SIG-M5 treated with dmso at 0.1 percent for 504 hours (cell line): Measurements from ENCODE around the gene RAD1.

Source experiments
- DNase-seq: peaks from one replicate; lab custom pipeline; 2025; ENCODE audit not compliant: unreplicated experiment; lab: John Stamatoyannopoulos, UW

RAD1 gene

DNA sequence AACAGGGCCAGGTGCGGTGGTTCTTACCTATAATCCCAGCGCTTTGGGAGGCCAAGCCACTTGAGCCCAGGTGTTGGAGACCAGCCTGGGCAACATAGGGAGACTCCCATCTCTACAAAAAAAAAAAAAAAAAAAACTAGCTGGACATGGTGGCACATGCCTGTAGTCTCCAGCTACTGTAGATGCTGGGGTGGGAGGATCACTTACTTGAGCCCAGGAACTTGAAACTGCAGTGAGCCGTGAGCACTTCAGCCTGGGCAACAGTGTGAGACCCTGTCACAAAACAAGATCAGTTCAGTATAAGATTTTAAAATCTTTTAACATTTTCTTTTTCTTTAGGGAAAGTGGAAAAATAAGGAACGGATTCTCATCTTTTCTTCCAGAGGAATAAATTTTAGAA is 2.7 kb upstream of the RAD1 start:
- peak; percentile 13 for DNase-seq

DNA sequence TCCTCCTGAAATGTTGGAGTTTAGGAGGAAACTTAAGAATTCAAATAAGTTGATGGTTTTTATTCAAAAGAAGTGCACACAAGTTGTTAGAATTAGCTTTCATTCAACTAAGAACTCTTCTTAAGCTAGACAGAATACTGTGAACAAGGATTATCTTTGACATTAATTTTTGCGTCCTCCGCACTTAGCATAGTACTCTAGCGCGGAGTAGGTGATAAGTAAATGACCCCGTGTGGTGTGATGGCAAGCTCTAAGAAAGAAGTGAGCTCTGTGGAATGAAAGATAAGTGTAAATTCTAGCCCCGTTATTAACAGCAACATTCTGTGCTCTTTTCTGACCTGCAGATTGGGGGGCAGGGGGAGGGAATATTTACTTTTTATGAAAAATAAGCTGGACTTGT is 1.2 kb upstream of the RAD1 start:
- peak; percentile 29 for DNase-seq

GRCh38 chr5:34915856-34916192 is 520 bp upstream of the RAD1 start:
- no peak for DNase-seq

DNA sequence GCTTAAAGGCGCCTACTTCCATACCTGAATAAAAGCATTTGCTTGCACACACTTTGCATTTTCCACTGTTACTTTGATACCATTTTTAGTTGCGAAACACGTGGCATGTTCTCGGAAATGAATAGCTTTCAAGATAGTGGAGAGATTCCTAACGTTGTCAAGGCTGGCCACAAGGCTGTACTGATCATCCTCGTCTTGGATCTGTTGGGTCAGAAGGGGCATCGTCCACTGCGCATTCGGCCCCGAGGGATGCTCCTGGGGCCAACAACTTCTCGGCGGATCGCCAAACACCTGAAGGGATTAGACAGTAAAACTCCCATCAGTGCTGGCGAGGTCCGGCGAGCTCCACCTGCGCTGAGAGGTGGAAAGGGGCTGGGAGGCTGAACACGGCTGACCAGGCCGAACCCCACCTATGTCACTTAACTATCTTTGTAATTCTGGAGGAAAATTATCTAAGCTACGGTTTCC is 599 bp downstream of the RAD1 start:
- DNase-seq: peak; percentile 30

DNA sequence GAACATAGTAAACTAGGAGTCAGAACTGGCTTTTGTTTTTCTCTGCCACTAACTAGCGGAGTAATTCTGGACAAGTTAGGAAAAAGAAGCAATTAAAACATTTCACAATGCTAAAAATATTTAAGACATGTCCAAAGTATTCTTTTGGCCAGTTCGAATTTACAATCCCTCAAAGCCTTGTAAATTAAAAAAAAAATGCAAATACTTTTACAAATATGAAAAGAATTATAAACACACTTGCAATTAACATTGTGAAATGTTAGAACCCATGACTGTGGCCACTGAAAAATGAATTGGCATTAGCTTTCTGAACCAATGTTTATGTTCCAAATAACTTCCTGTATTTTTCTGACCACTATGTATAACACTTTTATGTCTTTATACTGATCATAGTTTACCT is 2.2 kb downstream of the RAD1 start:
- no peak for DNase-seq

- DNase-seq: peak; percentile 15
Measured at GRCh38 chr5:34905564-34905963, 9.7 kb downstream of the RAD1 start.

DNA sequence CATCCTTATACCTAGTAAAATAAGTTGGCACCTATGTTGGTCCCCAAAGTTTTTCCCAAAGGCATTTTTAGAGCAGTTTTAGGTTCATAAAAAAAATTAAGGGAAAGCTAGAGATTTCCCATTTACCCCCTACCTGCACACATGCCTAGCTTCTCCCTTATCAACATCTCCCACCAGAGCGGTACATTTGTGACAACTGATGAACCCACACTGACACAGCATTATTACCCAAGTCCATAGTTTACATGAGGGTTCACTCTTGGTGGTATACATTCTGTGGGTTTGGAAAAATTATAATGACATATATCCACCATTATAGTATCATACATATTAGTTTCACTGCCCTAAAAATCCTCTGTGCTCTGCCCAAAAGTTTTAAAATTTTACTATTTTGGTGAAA is 12.0 kb downstream of the RAD1 start:
- no peak for DNase-seq

DNA sequence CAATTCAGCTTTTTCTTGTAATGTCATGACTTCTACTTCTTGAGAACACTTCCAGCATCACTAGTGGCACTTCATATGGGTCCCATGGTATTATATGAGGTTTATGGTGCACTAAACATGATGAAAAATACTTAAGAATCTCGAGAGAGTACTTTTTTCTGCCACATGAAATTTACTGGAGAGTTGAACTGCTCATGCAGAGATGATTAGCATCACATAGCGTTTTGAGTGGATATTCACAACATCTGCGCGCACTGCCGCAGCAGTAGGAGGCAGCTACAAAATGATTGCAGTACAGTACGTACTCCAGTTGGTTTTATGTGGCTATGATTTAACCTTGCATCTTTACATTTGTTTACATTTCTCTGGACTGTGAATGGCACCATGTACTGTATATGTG is 14.7 kb downstream of the RAD1 start:
- DNase-seq: no peak

GRCh38 chr5:34899066-34899465 is 16.2 kb downstream of the RAD1 start:
- DNase-seq: no peak

DNA sequence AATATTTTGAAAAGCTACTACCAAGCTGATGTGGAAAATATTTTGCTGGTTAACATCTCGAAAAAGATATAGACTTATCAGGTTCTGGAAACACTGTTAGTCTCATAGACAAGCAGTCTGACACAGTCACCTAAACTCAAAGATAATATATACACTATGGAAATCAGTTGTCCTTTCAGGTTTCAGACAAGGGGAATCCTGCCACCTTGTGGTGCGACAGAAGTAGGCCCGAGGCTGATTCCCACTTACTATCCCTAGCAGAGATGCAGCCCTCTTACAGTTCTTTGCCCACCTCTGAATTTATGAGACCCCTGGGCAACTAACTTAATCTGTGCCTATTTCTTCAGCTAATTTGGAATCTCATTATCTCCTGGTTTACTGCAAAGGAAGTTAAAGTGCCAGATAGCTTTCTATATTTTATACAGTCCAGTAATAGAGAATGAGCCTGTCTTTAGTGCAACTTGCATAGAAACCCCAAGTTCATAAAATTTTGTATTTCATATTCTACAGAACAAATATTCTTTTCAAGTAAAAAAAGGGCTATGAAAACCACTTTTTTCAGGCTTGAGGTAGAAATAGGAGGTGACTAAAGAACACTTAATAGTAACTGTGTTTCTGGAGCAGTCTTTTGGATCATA is 16.9 kb downstream of the RAD1 start:
- peak; percentile 69 for DNase-seq

GRCh38 chr5:34897646-34898045 is 17.7 kb downstream of the RAD1 start:
- no peak for DNase-seq

- no peak for DNase-seq
Measured at GRCh38 chr5:34895641-34896419, 19.5 kb downstream of the RAD1 start.

- no peak for DNase-seq
Measured at GRCh38 chr5:34894716-34895115, 20.6 kb downstream of the RAD1 start.

- no peak for DNase-seq
Measured at GRCh38 chr5:34892414-34892813, 22.9 kb downstream of the RAD1 start.

DNA sequence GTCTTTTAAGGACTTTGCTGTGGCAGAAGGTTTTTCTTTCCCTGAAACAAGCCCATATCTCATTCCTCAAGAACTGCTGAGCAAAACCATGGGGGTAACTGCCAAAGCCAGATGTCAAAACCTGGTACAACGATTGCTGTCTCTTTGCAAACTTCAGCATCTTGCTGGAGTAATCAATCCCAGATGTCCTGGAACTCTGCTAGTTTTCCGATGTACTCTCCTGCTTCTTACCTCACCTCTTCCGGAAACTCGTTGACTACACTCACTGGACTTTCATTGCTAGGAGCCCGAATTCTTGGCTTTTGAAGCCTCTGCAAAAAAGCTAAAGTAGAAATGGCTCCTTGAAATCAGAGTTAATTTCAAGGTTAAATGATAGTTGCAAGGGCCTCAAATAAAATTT is 23.3 kb downstream of the RAD1 start:
- DNase-seq: no peak

GRCh38 chr5:34889394-34889793 is 25.9 kb downstream of the RAD1 start:
- DNase-seq: no peak

DNA sequence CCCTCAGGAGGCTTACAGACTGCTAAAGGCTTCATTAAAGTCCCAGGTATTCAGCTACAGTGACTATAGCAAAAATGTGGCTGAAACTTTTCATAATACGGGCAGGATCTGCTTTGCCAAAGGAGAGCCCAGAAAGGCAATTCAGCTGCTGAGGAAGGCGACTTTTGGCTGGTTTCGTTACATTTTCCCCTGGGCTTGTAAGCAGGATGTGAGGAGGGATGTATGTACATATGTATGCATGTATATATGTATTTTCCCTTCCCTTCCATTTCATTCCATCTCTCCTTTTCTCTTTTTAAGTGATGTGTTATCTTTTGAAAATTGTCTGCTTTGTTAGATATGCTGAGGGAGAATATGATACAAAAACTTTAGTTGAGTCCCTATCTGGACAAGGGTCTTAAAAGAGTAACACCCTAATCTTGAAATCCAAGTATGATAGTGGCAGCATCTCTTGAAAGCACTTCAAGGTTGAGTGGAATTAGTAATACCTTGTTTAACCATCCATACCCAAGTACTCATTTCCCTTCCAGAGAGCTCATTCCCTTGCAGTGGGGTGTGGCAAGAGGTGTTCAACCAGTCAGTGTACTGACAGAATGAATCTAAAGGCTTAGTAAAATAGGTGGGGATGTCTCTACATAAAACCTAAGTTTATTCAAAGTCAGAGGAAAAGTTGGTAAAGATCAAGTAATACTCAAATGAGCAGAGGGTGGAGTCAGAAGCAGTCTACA is 28.7 kb downstream of the RAD1 start:
- DNase-seq: no peak

DNA sequence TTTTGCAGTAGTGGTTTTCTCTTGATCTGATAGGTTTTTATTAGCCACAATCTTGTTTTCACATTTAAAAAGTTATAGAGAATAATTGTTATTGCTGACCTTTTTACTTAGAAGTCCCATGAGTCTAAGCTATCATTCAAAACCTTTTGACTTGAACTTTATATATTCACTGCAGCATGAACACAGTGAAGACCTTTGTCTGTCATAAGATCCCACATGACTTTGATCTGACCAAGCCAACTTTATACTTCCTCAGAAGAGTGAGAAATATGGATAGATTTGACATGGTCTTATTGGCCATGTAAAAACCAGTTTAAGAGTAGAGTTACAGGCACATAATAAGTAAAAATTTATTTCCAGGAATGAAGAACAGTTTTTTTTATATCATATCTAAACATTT is 34.1 kb downstream of the RAD1 start:
- no peak for DNase-seq

GRCh38 chr5:34876275-34876674 is 39.0 kb downstream of the RAD1 start:
- DNase-seq: no peak

- DNase-seq: no peak
Measured at GRCh38 chr5:34870382-34870781, 44.9 kb downstream of the RAD1 start.

GRCh38 chr5:34869256-34869655 is 46.0 kb downstream of the RAD1 start:
- no peak for DNase-seq

DNA sequence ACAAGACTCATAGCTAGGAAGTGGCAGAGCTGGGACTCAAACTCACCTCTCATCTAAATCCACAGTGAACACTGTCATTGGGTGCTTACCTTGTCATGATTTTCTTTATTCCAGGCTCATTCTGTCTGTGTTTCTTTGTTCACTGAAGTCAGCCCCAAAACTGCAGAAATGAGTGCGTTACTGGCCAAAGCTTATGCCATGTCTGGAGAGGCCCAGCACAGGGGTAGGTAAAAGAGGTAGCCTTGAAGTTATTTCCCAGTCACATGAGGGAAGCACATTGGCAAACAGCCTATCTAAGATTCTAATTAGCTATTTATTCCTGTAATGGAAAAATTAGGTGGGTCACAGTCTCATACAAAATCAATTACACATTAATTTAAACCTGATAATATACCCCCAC is 46.5 kb downstream of the RAD1 start:
- DNase-seq: no peak
